Measurements from ENCODE around the gene MT3.

DNA sequence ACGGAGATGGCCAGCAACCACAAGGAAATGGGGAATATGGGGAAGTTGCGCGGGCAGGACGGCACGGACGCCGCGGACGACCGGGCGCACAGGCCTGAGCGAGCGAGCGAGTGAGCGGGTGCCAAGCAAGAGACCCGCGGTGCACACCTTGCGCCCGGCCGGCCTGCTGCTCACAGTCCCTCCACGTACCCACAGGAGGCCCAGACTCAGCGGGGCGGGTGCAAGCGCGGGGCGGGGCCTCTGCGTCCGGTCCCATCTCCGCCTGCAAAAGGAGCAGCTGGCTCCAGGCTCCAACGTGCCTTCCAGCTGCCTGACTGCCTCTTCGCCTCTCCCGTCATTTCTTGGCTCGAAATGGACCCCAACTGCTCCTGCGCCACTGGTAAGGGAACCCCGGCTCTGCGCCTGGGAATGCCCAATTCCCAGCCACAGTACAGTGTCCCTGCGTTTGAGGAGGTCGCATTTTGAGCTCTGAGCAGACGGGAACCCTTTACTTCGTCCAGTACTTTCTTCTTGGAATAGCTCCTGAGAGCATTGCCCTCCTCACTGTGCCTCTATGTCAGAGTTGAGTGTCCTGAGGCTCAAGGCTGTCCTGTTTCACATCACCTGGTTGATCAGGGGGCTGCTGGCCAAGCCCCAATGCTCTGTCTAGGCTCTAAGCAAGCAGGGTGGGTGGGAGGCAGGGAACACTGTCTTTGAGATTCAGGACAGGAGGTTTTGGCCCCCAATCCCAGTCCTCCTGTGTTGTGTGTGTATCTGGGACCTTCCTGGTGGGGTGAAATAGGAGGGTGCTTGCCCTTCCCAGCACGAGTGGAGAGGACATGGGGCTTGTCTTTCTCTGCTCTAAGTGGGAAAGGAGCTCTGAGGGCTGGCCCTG is 28.1 kb downstream of the MT3 start:
- TF ChIP-seq, protein P1, sequence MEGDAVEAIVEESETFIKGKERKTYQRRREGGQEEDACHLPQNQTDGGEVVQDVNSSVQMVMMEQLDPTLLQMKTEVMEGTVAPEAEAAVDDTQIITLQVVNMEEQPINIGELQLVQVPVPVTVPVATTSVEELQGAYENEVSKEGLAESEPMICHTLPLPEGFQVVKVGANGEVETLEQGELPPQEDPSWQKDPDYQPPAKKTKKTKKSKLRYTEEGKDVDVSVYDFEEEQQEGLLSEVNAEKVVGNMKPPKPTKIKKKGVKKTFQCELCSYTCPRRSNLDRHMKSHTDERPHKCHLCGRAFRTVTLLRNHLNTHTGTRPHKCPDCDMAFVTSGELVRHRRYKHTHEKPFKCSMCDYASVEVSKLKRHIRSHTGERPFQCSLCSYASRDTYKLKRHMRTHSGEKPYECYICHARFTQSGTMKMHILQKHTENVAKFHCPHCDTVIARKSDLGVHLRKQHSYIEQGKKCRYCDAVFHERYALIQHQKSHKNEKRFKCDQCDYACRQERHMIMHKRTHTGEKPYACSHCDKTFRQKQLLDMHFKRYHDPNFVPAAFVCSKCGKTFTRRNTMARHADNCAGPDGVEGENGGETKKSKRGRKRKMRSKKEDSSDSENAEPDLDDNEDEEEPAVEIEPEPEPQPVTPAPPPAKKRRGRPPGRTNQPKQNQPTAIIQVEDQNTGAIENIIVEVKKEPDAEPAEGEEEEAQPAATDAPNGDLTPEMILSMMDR (IDR thresholded peaks at IDR 0.05; ENCODE audit: low read depth, low read length, poor library complexity, severe bottlenecking), result no peak
- TF ChIP-seq EZH2phosphoT487 (IDR thresholded peaks at IDR 0.05; ENCODE audit: borderline replicate concordance, low read length), result no peak

All from DOHH2 (cell line).